HEK293T (cell line): Measurements from ENCODE around the gene EFCAB11.

Experiments
- BHLHE40 ChIP-seq: fragments of 450-650 bp; IDR thresholded peaks from 2 replicates; pipeline ENCODE4 v1.6.1; 2016; ENCODE audit warnings: mild to moderate bottlenecking, moderate library complexity, borderline replicate concordance
- CTBP1 ChIP-seq: fragments of 450-650 bp; IDR thresholded peaks from 2 replicates; pipeline ENCODE4 v1.6.1; 2016; ENCODE audit warnings: borderline replicate concordance
- ELF4 ChIP-seq: fragments of 450-650 bp; IDR thresholded peaks from 2 replicates; pipeline ENCODE4 v1.6.1; 2017; ENCODE audit warnings: antibody characterized with exemption
- FOXM1 ChIP-seq: fragments of 450-650 bp; IDR thresholded peaks from 2 replicates; pipeline ENCODE4 v1.6.1; 2017; ENCODE audit warnings: mild to moderate bottlenecking, borderline replicate concordance
- L3MBTL2 ChIP-seq: fragments of 450-650 bp; conservative IDR thresholded peaks from 2 replicates; pipeline ENCODE4 v1.6.1; 2016; ENCODE audit warnings: mild to moderate bottlenecking
- NFRKB ChIP-seq: fragments of 450-650 bp; IDR thresholded peaks from 2 replicates; pipeline ENCODE4 v1.6.1; 2016; ENCODE audit warnings: mild to moderate bottlenecking, moderate library complexity
- PKNOX1 ChIP-seq: fragments of 450-650 bp; IDR thresholded peaks from 2 replicates; pipeline ENCODE4 v1.6.1; 2016
- SP1 ChIP-seq: fragments of 450-650 bp; IDR thresholded peaks from 2 replicates; pipeline ENCODE4 v1.6.1; 2017
- SUZ12 ChIP-seq: fragments of 450-650 bp; IDR thresholded peaks from 2 replicates; pipeline ENCODE4 v1.6.1; 2016; ENCODE audit warnings: mild to moderate bottlenecking
- TARDBP ChIP-seq: fragments of 450-650 bp; IDR thresholded peaks from 2 replicates; pipeline ENCODE4 v1.6.1; 2016
- ZNF384 ChIP-seq: fragments of 450-650 bp; IDR thresholded peaks from 2 replicates; pipeline ENCODE4 v1.6.1; 2016

DNA sequence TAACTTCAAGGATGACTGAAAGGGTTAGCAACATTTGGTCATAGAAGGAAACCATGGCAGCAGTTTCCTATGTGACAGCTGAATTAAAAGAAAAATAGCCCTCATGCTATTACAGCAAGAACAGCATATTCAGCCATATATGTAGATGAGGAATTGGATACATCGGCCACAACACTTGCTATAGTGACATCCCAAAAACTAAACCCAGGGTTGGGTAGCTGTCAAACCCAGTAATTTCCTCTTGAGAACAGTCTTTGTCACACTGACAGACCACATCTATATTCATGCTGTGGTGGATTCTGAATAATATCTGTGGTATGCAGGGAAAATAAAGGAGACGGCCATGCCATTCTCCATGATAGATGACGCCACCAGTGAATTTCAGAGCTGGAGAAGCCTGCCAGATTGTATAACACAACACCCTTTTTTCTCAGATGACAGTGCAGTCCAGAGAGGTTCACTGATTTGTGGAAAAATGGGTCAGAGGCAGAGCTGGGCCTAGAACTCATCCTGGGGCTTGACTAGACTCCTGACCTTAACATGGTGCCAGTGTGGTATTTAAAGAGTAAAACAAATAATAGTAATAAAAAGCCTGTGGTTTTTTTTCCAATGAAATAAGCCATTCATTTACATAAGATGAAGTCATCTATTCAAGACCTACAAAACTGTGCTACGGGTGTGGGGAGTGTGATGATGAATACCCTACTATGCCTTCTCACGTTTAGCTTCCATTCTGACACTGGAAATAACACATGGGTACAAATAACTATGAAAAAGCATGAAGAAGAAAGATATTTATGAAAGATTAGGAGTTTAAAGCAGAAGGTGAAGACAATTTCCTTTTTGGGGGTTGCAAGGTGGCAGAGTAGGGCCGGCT lies 32.3 kb downstream of the EFCAB11 start:
- no peak for TF ChIP-seq SP1
- no peak for TF ChIP-seq BHLHE40
- TF ChIP-seq ELF4: no peak
- no peak for TF ChIP-seq TARDBP
- TF ChIP-seq PKNOX1: no peak
- TF ChIP-seq NFRKB: no peak
- no peak for TF ChIP-seq L3MBTL2
- no peak for TF ChIP-seq ZNF384
- TF ChIP-seq CTBP1: no peak
- TF ChIP-seq FOXM1: no peak
- no peak for TF ChIP-seq SUZ12
